Brain microvascular endothelial cell (primary cell): ENCODE data around the gene LHFPL2.

Experiments
- DNase-seq: peaks from one replicate; pipeline ENCODE4 v3.0.0-alpha.2; 2020
- H3K27ac ChIP-seq: fragments of 250-450 bp; sonication (Bioruptor Pico); 2 replicates; pipeline ENCODE4 v1.5.1; 2020; ENCODE audit warnings: mild to moderate bottlenecking, moderate library complexity
- H3K27me3 ChIP-seq: fragments of 250-450 bp; sonication (Bioruptor Pico); replicated peaks from 2 replicates; pipeline ENCODE4 v1.5.1; 2020; ENCODE audit warnings: mild to moderate bottlenecking
- H3K36me3 ChIP-seq: fragments of 250-450 bp; sonication (Bioruptor Pico); replicated peaks from 2 replicates; pipeline ENCODE4 v1.5.1; 2020; ENCODE audit warnings: mild to moderate bottlenecking
- H3K4me3 ChIP-seq: 2 replicates; pipeline ENCODE4 v1.5.1; 2011; ENCODE audit warnings: low read depth, mild to moderate bottlenecking, control low read depth, low read length, moderate library complexity
- in situ Hi-C: cut with HindIII; loops from 2 replicates; pipeline ENCODE4 v1.10.0; 2017; ENCODE audit warnings: low sequenced_read_pairs, low pct_ligation_motif_present
- TF ChIP-seq, protein P1 (sequence below): IDR thresholded peaks from 2 replicates; pipeline ENCODE4 v1.5.1; 2011; ENCODE audit warnings: low read depth, mild to moderate bottlenecking, moderate library complexity, low read length, control low read depth, inconsistent platforms; ENCODE audit errors: missing control alignments

Gene LHFPL2

DNA sequence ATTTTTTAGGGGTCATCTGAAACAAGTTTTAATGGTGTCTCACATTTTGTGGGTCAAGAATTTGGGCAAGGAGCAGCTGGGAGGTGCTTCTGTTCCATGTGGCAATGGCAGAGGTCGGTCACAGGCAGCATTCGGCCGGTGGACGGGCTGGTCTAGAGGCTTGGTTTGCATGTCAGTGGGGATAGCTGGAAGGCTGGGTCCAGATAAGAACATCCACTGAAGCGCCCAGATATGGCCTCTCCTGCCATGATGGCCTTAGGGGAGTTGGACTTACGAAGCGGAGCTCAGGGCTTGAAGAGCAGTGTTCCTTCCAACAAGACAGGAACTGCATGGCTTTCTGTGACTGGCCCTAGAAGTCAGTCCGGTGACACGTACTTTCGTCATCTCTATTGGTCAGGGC is 30.3 kb downstream of the LHFPL2 start:
- H3K27me3 ChIP-seq: no peaks in the 10 kb centered on the region
- H3K27ac ChIP-seq: no peak overlapping the region
- DNase-seq: no peak
- no peak overlapping the region for H3K4me3 ChIP-seq
- peaks cover 35% of the 10 kb centered on the region for H3K36me3 ChIP-seq
- TF ChIP-seq, protein P1, sequence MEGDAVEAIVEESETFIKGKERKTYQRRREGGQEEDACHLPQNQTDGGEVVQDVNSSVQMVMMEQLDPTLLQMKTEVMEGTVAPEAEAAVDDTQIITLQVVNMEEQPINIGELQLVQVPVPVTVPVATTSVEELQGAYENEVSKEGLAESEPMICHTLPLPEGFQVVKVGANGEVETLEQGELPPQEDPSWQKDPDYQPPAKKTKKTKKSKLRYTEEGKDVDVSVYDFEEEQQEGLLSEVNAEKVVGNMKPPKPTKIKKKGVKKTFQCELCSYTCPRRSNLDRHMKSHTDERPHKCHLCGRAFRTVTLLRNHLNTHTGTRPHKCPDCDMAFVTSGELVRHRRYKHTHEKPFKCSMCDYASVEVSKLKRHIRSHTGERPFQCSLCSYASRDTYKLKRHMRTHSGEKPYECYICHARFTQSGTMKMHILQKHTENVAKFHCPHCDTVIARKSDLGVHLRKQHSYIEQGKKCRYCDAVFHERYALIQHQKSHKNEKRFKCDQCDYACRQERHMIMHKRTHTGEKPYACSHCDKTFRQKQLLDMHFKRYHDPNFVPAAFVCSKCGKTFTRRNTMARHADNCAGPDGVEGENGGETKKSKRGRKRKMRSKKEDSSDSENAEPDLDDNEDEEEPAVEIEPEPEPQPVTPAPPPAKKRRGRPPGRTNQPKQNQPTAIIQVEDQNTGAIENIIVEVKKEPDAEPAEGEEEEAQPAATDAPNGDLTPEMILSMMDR: no peak
- in situ Hi-C loops: no loop called here

DNA sequence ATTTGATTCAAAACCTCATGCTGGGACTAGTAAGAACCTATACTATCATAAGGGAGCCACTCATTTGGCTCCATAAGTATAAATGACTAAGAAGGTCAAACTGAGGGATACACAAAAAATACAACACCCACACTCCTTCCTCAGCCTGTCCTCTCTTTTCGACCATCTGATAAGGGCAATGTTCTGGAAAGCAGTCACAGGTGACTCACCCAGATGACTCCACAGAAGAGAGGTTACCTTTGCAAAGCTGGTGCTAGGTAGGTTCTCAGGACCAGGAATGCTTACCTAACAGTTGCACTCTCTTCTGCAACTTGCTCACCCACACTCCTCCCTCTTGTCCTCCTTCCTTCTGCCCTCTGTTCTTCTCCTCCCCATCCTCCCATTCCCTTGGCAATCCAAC is 32.9 kb downstream of the LHFPL2 start:
- no peak for DNase-seq
- Histone ChIP-seq H3K4me3 (no peak overlapping the region), H3K27ac (no peak overlapping the region), H3K36me3 (peaks cover 43% of the 10 kb centered on the region), H3K27me3 (no peaks in the 10 kb centered on the region)
- TF ChIP-seq, protein P1: no peak
- in situ Hi-C loops: no loop called here

DNA sequence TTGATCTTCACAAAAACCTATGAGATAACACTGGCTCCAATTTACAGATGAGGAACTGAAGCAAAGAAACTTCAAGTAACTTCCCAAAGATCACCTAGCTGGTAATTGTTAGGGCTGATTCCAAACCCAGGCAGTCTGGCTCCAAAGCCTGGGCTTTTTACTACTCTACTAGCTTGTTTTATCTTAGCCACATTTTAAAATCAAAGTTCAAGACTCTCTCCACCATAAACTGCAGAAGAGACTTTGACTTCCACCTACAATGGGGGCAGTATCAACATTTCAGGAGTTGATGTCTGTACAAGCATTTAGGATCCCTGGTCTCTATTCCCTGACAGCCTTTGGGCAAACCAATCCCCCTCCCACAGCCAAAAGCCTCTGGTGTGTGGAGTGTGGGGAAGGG is 33.8 kb downstream of the LHFPL2 start:
- TF ChIP-seq, protein P1: no peak
- in situ Hi-C loops: no loop called here
- Histone ChIP-seq H3K4me3 (no peak overlapping the region), H3K36me3 (peaks cover 39% of the 10 kb centered on the region), H3K27ac (no peak overlapping the region), H3K27me3 (no peaks in the 10 kb centered on the region)
- DNase-seq: no peak

DNA sequence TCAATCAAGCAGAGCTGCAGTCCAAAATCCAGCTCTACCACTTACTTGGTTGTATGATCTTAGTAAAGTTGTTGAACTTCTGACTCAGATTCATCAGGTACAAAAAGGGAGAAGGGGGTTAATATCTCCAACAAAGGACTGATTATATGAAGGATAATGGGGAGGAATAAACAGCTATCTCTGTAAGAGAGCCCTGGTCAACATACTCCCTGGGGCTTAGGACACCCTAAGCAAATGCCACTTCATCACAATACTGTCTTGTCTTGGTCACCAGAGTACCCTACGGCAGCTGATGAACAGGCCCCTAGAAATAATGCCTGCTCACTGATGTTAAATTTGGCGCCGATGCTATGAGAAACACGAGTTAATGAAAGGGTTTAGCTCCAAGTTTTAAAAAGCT is 34.8 kb downstream of the LHFPL2 start:
- Histone ChIP-seq H3K36me3 (peaks cover 39% of the 10 kb centered on the region), H3K27ac (no peak overlapping the region), H3K4me3 (no peak overlapping the region), H3K27me3 (no peaks in the 10 kb centered on the region)
- TF ChIP-seq, protein P1: no peak
- DNase-seq: no peak
- in situ Hi-C loops: no loop called here

DNA sequence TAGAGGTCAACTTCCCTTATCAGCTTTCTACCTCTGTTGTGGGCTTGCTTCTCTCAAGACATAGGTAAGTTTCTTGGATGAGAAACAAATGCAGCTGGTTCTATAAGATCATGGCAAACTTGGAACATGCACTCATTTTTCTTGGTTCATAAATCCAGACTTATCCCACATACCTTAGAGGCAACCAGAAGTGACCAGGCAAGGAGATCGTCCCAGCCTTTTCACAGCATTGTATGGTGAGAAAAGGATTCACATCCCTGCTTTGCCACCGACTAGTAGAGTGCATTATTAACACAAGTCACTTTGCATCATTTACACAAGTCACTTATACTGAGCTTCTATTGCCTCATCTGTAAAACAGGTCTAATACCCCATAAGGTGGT is 35.4 kb downstream of the LHFPL2 start:
- DNase-seq: no peak

More for the DNA sequence above, 35.4 kb downstream of the LHFPL2 start:
- TF ChIP-seq, protein P1: no peak
- Histone ChIP-seq H3K36me3 (peaks cover 36% of the 10 kb centered on the region), H3K4me3 (no peak overlapping the region), H3K27ac (no peak overlapping the region), H3K27me3 (no peaks in the 10 kb centered on the region)
- in situ Hi-C loops: no loop called here
